T follicular helper cell (primary cell): ENCODE data around the gene PRXL2C.
"Not testable (repeated sequence)": the region's sequence is repeated elsewhere in the genome, so short reads cannot be mapped to it uniquely, and the experiment has no call there.

ENCODE experiments used
- DNase-seq: peaks from one replicate; pipeline ENCODE4 v3.0.0-alpha.2; 2020; ENCODE audit warnings: low read depth
- total RNA-seq, 2 experiments: gene quantifications; one replicate each; lab custom pipeline; 2026; lab: John Stamatoyannopoulos, UW

Gene PRXL2C
- 22.9 to 31.9 reads per million in 2 experiments for total RNA-seq

- peak; percentile 77 for DNase-seq
Measured at GRCh38 chr9:96655198-96655851, at the start of gene PRXL2C. Gene PRXL2C (minus strand): TSS chr9:96655317. CDS start chr9:96655281, 36 bp downstream.

- DNase-seq, result not testable (repeated sequence)
Measured at GRCh38 chr9:96700721-96701375, 45.7 kb upstream of the PRXL2C start.

- no peak for DNase-seq
Measured at GRCh38 chr9:96691326-96691725, 36.2 kb upstream of the PRXL2C start.

- DNase-seq, result no peak
Measured at GRCh38 chr9:96688745-96689464, 33.8 kb upstream of the PRXL2C start.

- DNase-seq, result no peak
Measured at GRCh38 chr9:96688187-96688586, 33.1 kb upstream of the PRXL2C start.

- DNase-seq, result peak; percentile 67
Measured at GRCh38 chr9:96686638-96687335, 31.7 kb upstream of the PRXL2C start.

GRCh38 chr9:96680812-96681499 is 25.8 kb upstream of the PRXL2C start:
- DNase-seq, result no peak

GRCh38 chr9:96674906-96675538 is 19.9 kb upstream of the PRXL2C start:
- no peak for DNase-seq

GRCh38 chr9:96673786-96674185 is 18.7 kb upstream of the PRXL2C start:
- not testable (repeated sequence) for DNase-seq

GRCh38 chr9:96668868-96669534 is 13.9 kb upstream of the PRXL2C start:
- no peak for DNase-seq

GRCh38 chr9:96667363-96667728 is 12.2 kb upstream of the PRXL2C start:
- no peak for DNase-seq

- not testable (repeated sequence) for DNase-seq
Measured at GRCh38 chr9:96666653-96667362, 11.7 kb upstream of the PRXL2C start.

- no peak for DNase-seq
Measured at GRCh38 chr9:96665789-96666188, 10.7 kb upstream of the PRXL2C start.

- DNase-seq, result no peak
Measured at GRCh38 chr9:96663506-96664120, 8.5 kb upstream of the PRXL2C start.

GRCh38 chr9:96661711-96662110 is 6.6 kb upstream of the PRXL2C start:
- DNase-seq, result no peak

GRCh38 chr9:96660692-96661248 is 5.7 kb upstream of the PRXL2C start:
- no peak for DNase-seq

- peak; percentile 76 for DNase-seq
Measured at GRCh38 chr9:96654450-96655197, 493 bp downstream of the PRXL2C start.

- DNase-seq, result no peak
Measured at GRCh38 chr9:96651626-96652025, 3.5 kb downstream of the PRXL2C start.
